K562 (cell line): Measurements from ENCODE around the gene FSCN2. TPM values are rescaled to one million over a fixed set of nuclear protein-coding genes. Genes with fewer than 3 reads are reported as not detected.

Experiments
- ATF7 ChIP-seq: fragments of 450-650 bp; IDR thresholded peaks from 2 replicates; pipeline ENCODE4 v1.7.1; 2014; ENCODE audit warnings: mild to moderate bottlenecking, moderate library complexity
- CCNT2 ChIP-seq: IDR thresholded peaks from 2 replicates; pipeline ENCODE4 v1.6.1; 2011; ENCODE audit warnings: borderline replicate concordance, low read depth, mild to moderate bottlenecking, moderate library complexity, mixed read lengths, low read length; ENCODE audit not compliant: insufficient read length; ENCODE audit errors: extremely low read depth
- CEBPB ChIP-seq: fragments of 450-650 bp; IDR thresholded peaks from 2 replicates; pipeline ENCODE4 v1.6.1; 2016; ENCODE audit warnings: missing genetic modification characterization, missing compliant biosample characterization
- CHD2 ChIP-seq: IDR thresholded peaks from 2 replicates; pipeline ENCODE4 v1.6.1; 2011; ENCODE audit warnings: low read depth, low read length
- E2F5 ChIP-seq: sonication (generic); formaldehyde crosslinking; IDR thresholded peaks from 2 replicates; pipeline ENCODE4 v1.8.0; 2022; ENCODE audit warnings: mild to moderate bottlenecking, missing genetic modification reagents
- FIP1L1 ChIP-seq: fragments of 200-400 bp; formaldehyde crosslinking; IDR thresholded peaks from 2 replicates; pipeline ENCODE4 v1.6.1; 2018; ENCODE audit warnings: mild to moderate bottlenecking, low read depth, low read length; ENCODE audit not compliant: poor library complexity, severe bottlenecking
- KLF16 ChIP-seq: IDR thresholded peaks from 2 replicates; pipeline ENCODE4 v1.6.1; 2016; ENCODE audit warnings: antibody characterized with exemption
- MAZ ChIP-seq, 2 experiments: fragments of 450-650 bp in 1 of 2; sonication (generic) in 1 of 2; formaldehyde crosslinking; IDR thresholded peaks in 1 of 2; conservative IDR thresholded peaks in 1 of 2; 2 replicates each; pipeline versions ENCODE4 v1.4.0 to v1.5.0; 2020; ENCODE audit warnings: mild to moderate bottlenecking in 1 of 2, missing genetic modification reagents in 1 of 2
- MYC ChIP-seq, 2 experiments: fragments of 250-450 bp in 1 of 2; sonication (Bioruptor Pico) in 1 of 2; IDR thresholded peaks; 2 replicates each; pipeline versions ENCODE4 v1.5.1 to v1.6.1; 2012 to 2021; ENCODE audit warnings: low read depth in 2 of 2, borderline replicate concordance in 1 of 2, improper control_type of control experiment in 1 of 2, low read length in 1 of 2, mild to moderate bottlenecking in 1 of 2, moderate library complexity in 1 of 2
- NCOA1 ChIP-seq: fragments of 450-650 bp; IDR thresholded peaks from 2 replicates; pipeline ENCODE4 v1.6.1; 2016; ENCODE audit warnings: low read depth
- RB1 ChIP-seq: fragments of 450-650 bp; IDR thresholded peaks from 2 replicates; pipeline ENCODE4 v1.6.1; 2017; ENCODE audit warnings: low read depth, mild to moderate bottlenecking
- TAF1 ChIP-seq: IDR thresholded peaks from 2 replicates; pipeline ENCODE4 v1.6.1; 2011; ENCODE audit warnings: mild to moderate bottlenecking, low read length, moderate library complexity; ENCODE audit not compliant: insufficient read depth, control insufficient read depth, severe bottlenecking; ENCODE audit errors: extremely low read depth
- ZNF668 ChIP-seq: fragments of 250-450 bp; sonication (Bioruptor Pico); IDR thresholded peaks from 2 replicates; pipeline ENCODE4 v1.8.0; 2022; ENCODE audit warnings: mild to moderate bottlenecking, inconsistent platforms
- polyA plus RNA-seq, 8 experiments: library from polyadenylated mRNA; depleted of rRNA in 4 of 8; stranded (reverse) in 5 of 8; unstranded in 3 of 8; fragments of >200 nt; fragmentation: Nextera tagmentation in 2 of 8; fragmentation: Illumina TruSeq in 1 of 8; extraction: Ambion mirVana in 2 of 8; extraction: Trizol in 1 of 8; gene quantifications; 2 replicates each; pipeline versions ENCODE4 v1.2.1 to v1.2.3, GENCODE V29; 2011 to 2014; ENCODE audit warnings: inconsistent platforms in 1 of 8, missing spikeins in 1 of 8
- total RNA-seq, 7 experiments: library from RNA; depleted of rRNA in 6 of 7; stranded (reverse); fragments of >200 nt in 6 of 7; fragmentation: Illumina TruSeq in 2 of 7; extraction: Trizol in 2 of 7; gene quantifications; 2 replicates each; pipeline versions ENCODE4 v1.2.1 to v1.2.3, GENCODE V29; 2011 to 2021; ENCODE audit warnings: low replicate concordance in 1 of 7
- TF ChIP-seq, protein P1 (sequence below): fragments of 450-650 bp; formaldehyde crosslinking; IDR thresholded peaks from 2 replicates; pipeline ENCODE4 v1.4.0; 2020; ENCODE audit warnings: mild to moderate bottlenecking, moderate library complexity
- TF ChIP-seq, protein P2 (sequence below), 3 experiments: IDR thresholded peaks in 2 of 3; conservative IDR thresholded peaks in 1 of 3; 2 replicates each; pipeline ENCODE4 v1.5.1; 2011 to 2012; ENCODE audit warnings: low read length in 3 of 3, mild to moderate bottlenecking in 3 of 3, control low read depth in 2 of 3, improper control_type of control experiment in 1 of 3, inconsistent platforms in 1 of 3, low read depth in 1 of 3, mixed read lengths in 1 of 3, moderate library complexity in 1 of 3; ENCODE audit not compliant: insufficient read depth in 2 of 3

Gene FSCN2
- total and polyA plus RNA-seq, 9 of the 15 experiments (the other 6 are each of a cell fraction or from before 2014, with no cell fraction given), result 0.08 TPM; not detected in 8

- TF ChIP-seq, protein P1, sequence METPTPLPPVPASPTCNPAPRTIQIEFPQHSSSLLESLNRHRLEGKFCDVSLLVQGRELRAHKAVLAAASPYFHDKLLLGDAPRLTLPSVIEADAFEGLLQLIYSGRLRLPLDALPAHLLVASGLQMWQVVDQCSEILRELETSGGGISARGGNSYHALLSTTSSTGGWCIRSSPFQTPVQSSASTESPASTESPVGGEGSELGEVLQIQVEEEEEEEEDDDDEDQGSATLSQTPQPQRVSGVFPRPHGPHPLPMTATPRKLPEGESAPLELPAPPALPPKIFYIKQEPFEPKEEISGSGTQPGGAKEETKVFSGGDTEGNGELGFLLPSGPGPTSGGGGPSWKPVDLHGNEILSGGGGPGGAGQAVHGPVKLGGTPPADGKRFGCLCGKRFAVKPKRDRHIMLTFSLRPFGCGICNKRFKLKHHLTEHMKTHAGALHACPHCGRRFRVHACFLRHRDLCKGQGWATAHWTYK (CRISPR knock-in tag), result peak; percentile 81
- no peak for TF ChIP-seq NCOA1
- TF ChIP-seq FIP1L1, result peak; percentile 69
- TF ChIP-seq CHD2, result peak; percentile 76
- TF ChIP-seq ZNF668, result no peak
- peak; percentile 81 to 82 for TF ChIP-seq MAZ (CRISPR knock-in tag; conservative IDR thresholded peaks at IDR 0.05 in 1 of 2, IDR thresholded peaks at IDR 0.05 in 1 of 2)
- TF ChIP-seq, protein P2, sequence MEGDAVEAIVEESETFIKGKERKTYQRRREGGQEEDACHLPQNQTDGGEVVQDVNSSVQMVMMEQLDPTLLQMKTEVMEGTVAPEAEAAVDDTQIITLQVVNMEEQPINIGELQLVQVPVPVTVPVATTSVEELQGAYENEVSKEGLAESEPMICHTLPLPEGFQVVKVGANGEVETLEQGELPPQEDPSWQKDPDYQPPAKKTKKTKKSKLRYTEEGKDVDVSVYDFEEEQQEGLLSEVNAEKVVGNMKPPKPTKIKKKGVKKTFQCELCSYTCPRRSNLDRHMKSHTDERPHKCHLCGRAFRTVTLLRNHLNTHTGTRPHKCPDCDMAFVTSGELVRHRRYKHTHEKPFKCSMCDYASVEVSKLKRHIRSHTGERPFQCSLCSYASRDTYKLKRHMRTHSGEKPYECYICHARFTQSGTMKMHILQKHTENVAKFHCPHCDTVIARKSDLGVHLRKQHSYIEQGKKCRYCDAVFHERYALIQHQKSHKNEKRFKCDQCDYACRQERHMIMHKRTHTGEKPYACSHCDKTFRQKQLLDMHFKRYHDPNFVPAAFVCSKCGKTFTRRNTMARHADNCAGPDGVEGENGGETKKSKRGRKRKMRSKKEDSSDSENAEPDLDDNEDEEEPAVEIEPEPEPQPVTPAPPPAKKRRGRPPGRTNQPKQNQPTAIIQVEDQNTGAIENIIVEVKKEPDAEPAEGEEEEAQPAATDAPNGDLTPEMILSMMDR (IDR thresholded peaks at IDR 0.05 in 2 of 3, conservative IDR thresholded peaks at IDR 0.05 in 1 of 3; ENCODE audit: insufficient read depth in 2 of 3, low read depth in 1 of 3, low read length in 3 of 3), result 0 out of 6 replicates have a peak, but pooled peaks of 1 of the 3 experiments have one; percentile 3
- peak; percentile 73 for TF ChIP-seq RB1
- peak; percentile 85 for TF ChIP-seq CCNT2
- no peak for TF ChIP-seq KLF16
- peak; percentile 88 for TF ChIP-seq MYC (IDR thresholded peaks at IDR 0.05; ENCODE audit: low read depth, low read length)
- no peak for TF ChIP-seq MYC (CRISPR knock-in tag; IDR thresholded peaks at IDR 0.05; ENCODE audit: borderline replicate concordance, low read depth)
- peak; percentile 24 for TF ChIP-seq TAF1
- TF ChIP-seq CEBPB (tag), result no peak
- no peak for TF ChIP-seq E2F5 (CRISPR knock-in tag)
- peak; percentile 38; the same call in 1 of the 2 replicates for TF ChIP-seq ATF7
Measured at GRCh38 chr17:81481073-81481799, 46.9 kb upstream of the FSCN2 start (continued).
